BLaER1 (cell line): ENCODE measurements around the gene PDIA2.

Source experiments
- H3K27ac ChIP-seq: shearing (Covaris generic); formaldehyde crosslinking; 2 replicates; pipeline ENCODE4 v1.8.1; 2022
- H3K27me3 ChIP-seq: shearing (Covaris generic); formaldehyde crosslinking; 2 replicates; pipeline ENCODE4 v1.8.1; 2022
- H3K36me3 ChIP-seq: shearing (Covaris generic); formaldehyde crosslinking; 2 replicates; pipeline ENCODE4 v1.8.1; 2022
- H3K4me1 ChIP-seq: shearing (Covaris generic); formaldehyde crosslinking; 2 replicates; pipeline ENCODE4 v1.8.1; 2022
- H3K4me2 ChIP-seq: shearing (Covaris generic); formaldehyde crosslinking; 2 replicates; pipeline ENCODE4 v1.8.1; 2022
- H3K4me3 ChIP-seq: shearing (Covaris generic); formaldehyde crosslinking; 2 replicates; pipeline ENCODE4 v1.8.1; 2022
- H3K9ac ChIP-seq: shearing (Covaris generic); formaldehyde crosslinking; 2 replicates; pipeline ENCODE4 v1.8.1; 2022
- H3K9me3 ChIP-seq: shearing (Covaris generic); formaldehyde crosslinking; 2 replicates; pipeline ENCODE4 v1.8.1; 2022
- H4K20me1 ChIP-seq: shearing (Covaris generic); formaldehyde crosslinking; 2 replicates; pipeline ENCODE4 v1.8.1; 2022
- Cebpa-rat ChIP-seq: shearing (Covaris generic); IDR thresholded peaks from 2 replicates; pipeline ENCODE4 v1.8.1; 2022

The PDIA2 gene

DNA sequence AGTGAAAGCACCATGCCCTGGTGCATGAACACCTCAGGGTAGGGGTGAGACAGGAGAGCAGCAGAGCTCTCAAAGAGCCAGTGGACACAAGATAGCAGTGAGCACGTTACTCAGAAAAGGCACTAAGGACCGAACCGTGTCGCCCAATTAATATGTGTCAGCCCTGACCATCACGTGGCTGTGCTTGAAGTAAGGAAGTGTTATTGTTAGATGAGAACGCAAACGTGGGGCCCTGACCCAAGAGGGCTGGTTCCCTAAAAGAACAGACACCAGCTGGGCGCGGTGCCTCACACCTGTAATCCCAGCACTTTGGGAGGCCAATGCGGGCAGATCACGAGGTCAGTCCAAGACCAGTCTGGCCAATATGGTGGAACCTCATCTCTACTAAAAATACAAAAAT lies 53.3 kb downstream of the PDIA2 start:
- Histone ChIP-seq H3K9me3 (no peaks in the 10 kb centered on the region), H3K27ac (no peak overlapping the region), H3K4me2 (peak overlapping the region; percentile 19; the same call in 1 of the 2 replicates), H3K9ac (no peak overlapping the region), H4K20me1 (peaks cover 100% of the 10 kb centered on the region), H3K27me3 (no peaks in the 10 kb centered on the region), H3K36me3 (peaks cover 23% of the 10 kb centered on the region), H3K4me3 (no peak overlapping the region), H3K4me1 (peaks cover 51% of the 10 kb centered on the region)
- no peak for TF ChIP-seq Cebpa-rat
